ENCODE measurements around the gene DYNLT4.

GRCh38 chr1:44854970-44855369, 47.8 kb upstream of the DYNLT4 start:
- TF ChIP-seq CTCF (IDR thresholded peaks at IDR 0.05) (no peak), EP300 (IDR thresholded peaks at IDR 0.05; ENCODE audit: low read depth) (no peak)
